Testis (tissue), 3 donors: ENCODE measurements around the gene WNK1. TPM values are rescaled to one million over a fixed set of nuclear protein-coding genes. Genes with fewer than 3 reads are reported as not detected.

Experiments
- DNase-seq: peaks from one replicate; pipeline ENCODE4 v3.0.0-alpha.2; 2019
- H3K27ac ChIP-seq, 2 donors: fragments of 200-600 bp; sonication (generic); one replicate each; pipeline ENCODE4 v1.5.1; 2019
- H3K27me3 ChIP-seq: fragments of 200-600 bp; sonication (generic); one replicate; pipeline ENCODE4 v1.5.1; 2019
- H3K36me3 ChIP-seq: fragments of 200-600 bp; sonication (generic); one replicate; pipeline ENCODE4 v1.5.1; 2017; ENCODE audit warnings: low read depth; ENCODE audit errors: missing control alignments
- H3K4me1 ChIP-seq: fragments of 200-600 bp; sonication (generic); one replicate; pipeline ENCODE4 v1.5.1; 2019
- H3K4me3 ChIP-seq, 2 donors: fragments of 200-600 bp; sonication (generic); one replicate each; pipeline ENCODE4 v1.5.1; 2017 to 2019
- H3K9me3 ChIP-seq: fragments of 200-600 bp; sonication (generic); one replicate; pipeline ENCODE4 v1.5.1; 2017
- POLR2A ChIP-seq: fragments of 450-650 bp; IDR thresholded peaks from one replicate; pipeline ENCODE4 v1.6.1; 2017; ENCODE audit warnings: antibody characterized with exemption, mild to moderate bottlenecking, moderate library complexity
- WGBS, 2 donors: methylation state at CpG; one replicate each; pipeline ENCODE4 v1.1.5; 2018; 5-methylcytosine and 5-hydroxymethylcytosine counted together
- intact Hi-C: fragments of 100-400 bp; cut with DNase I; formaldehyde crosslinking; loops from one replicate; pipeline ENCODE4 v1.15.1; 2023; ENCODE audit warnings: low total_unique reads
- polyA plus RNA-seq: library from polyadenylated mRNA; stranded (reverse); fragments of 350-450 nt; fragmentation: Illumina TruSeq; extraction: RNeasy Lipid Tissue Mini Kit (QIAGEN cat#74804); gene quantifications from one replicate; pipeline ENCODE4 v1.2.3, GENCODE V29; 2014; ENCODE audit warnings: low read depth, low replicate concordance; ENCODE audit not compliant: insufficient read depth
- total RNA-seq, 2 donors: library from RNA; depleted of rRNA; stranded (reverse); fragments of >200 nt; gene quantifications; one replicate each; pipeline ENCODE4 v1.2.3, GENCODE V29; 2016
- TF ChIP-seq, protein P1 (sequence below), 3 experiments: fragments of 450-650 bp in 2 of 3; fragments of 200-600 bp in 1 of 3; sonication (generic) in 1 of 3; IDR thresholded peaks; one replicate each; pipeline ENCODE4 v1.5.1; 2016 to 2019; ENCODE audit warnings: antibody characterized with exemption in 3 of 3, mild to moderate bottlenecking in 2 of 3, moderate library complexity in 1 of 3

The WNK1 gene
- total and polyA plus RNA-seq, 3 donors from 2014 or later, result 152 to 276 (median 259) TPM

DNA sequence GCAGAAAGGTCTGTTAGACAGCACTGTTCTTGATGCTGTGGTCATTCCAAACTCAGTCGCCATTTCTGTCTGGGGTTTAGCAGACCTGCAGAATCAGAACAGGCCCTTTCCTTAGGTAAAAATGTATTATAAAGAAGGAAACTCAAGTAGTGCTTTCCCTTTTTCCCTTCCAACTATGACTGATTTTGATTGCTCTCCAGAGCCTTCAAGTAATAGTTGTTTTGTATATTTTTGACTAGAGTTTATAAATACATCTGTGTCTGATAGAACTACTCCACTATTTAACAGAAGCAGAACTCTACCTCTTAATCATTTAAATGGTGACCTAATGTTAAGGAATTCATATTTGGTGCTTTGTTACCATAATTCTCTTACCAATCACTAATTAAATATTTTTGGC lies 74.0 kb downstream of the WNK1 start:
- intact Hi-C loops, result no loop called here
- H3K4me1 ChIP-seq, result no peaks in the 10 kb centered on the region
- TF ChIP-seq, protein P1, sequence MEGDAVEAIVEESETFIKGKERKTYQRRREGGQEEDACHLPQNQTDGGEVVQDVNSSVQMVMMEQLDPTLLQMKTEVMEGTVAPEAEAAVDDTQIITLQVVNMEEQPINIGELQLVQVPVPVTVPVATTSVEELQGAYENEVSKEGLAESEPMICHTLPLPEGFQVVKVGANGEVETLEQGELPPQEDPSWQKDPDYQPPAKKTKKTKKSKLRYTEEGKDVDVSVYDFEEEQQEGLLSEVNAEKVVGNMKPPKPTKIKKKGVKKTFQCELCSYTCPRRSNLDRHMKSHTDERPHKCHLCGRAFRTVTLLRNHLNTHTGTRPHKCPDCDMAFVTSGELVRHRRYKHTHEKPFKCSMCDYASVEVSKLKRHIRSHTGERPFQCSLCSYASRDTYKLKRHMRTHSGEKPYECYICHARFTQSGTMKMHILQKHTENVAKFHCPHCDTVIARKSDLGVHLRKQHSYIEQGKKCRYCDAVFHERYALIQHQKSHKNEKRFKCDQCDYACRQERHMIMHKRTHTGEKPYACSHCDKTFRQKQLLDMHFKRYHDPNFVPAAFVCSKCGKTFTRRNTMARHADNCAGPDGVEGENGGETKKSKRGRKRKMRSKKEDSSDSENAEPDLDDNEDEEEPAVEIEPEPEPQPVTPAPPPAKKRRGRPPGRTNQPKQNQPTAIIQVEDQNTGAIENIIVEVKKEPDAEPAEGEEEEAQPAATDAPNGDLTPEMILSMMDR (IDR thresholded peaks at IDR 0.05), result no peak
- no peak for TF ChIP-seq POLR2A
- no peak overlapping the region for H3K4me3 ChIP-seq
- H3K27me3 ChIP-seq, result no peaks in the 10 kb centered on the region
- WGBS, 2 donors, result 93 to 100% methylated on average over 1 of the region's 1 CpG
- H3K36me3 ChIP-seq, result no peaks in the 10 kb centered on the region
- H3K27ac ChIP-seq, result no peak overlapping the region
- no peaks in the 10 kb centered on the region for H3K9me3 ChIP-seq
- no peak for DNase-seq

DNA sequence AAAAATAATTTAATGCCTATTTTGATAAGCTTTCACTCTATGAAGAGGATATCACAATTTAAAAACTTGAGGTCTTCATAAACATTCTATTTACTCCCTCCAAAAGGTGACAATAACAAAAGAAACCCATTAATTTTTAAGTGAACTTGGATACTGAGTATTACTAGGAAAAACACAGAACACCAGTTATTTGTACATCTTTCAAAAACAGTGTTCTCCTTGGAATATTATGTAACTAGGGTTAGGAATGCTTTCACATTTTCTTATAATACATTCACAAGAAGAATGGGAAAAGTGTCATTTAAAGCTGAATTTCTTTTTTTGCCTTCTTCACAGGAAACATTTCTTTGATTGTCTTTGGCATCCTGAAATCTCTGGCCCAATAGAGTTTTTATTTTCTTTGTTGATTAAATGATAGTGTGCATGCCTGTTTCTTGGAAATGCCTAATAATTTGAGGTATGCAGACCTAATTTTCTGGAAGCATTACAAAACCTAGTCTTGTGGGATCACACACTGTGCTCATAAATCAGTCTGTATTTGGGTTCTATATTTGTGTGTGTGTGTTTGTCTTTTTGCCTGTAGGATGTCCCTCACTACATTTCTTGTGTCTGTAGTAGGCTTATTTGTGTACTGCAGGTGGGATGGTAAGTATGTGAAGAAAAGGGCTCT lies 76.5 kb downstream of the WNK1 start:
- H3K4me1 ChIP-seq, result no peaks in the 10 kb centered on the region
- no peak overlapping the region for H3K27ac ChIP-seq
- no peaks in the 10 kb centered on the region for H3K36me3 ChIP-seq
- DNase-seq, result no peak
- intact Hi-C loops, result no loop called here
- no peaks in the 10 kb centered on the region for H3K9me3 ChIP-seq
- no peak overlapping the region for H3K4me3 ChIP-seq
- TF ChIP-seq POLR2A, result no peak
- TF ChIP-seq, protein P1 (IDR thresholded peaks at IDR 0.05), result no peak
- no peaks in the 10 kb centered on the region for H3K27me3 ChIP-seq

DNA sequence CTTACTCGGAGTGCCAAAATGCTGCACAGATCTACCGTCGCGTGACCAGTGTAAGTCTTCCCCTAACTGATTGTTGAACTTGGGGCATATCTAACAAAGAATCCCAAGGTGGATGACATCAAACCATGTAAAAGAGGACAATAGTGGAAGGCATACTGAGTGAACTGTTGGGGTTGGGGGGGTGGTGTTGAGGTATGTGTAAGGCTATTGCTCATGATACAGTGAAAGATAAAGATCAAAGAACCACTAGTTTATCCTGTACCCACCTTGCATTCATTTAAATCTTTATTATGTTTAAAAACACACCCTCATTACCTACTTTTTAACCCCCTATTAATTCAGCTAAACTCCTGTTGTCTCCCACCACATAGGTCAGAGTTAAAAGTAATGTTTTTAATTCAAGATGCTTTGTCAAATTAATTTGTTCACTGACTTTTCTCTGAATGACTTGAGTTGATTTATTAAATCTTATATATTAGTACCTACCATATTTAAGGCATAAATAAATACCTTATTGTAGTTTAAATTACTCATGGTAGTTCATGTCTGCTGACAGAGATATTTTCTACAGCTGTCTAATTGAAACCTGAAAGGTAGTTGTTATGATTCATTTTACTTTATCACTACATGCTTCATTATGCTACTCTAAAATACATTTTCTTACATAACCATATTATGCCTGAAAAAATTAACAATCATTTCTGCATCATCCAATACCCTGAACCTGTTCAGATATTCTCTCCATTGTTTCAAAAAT lies 77.9 kb downstream of the WNK1 start:
- TF ChIP-seq POLR2A, result no peak
- TF ChIP-seq, protein P1 (IDR thresholded peaks at IDR 0.05), result no peak
- Histone ChIP-seq H3K4me3 (no peak overlapping the region), H3K9me3 (no peaks in the 10 kb centered on the region), H3K36me3 (no peaks in the 10 kb centered on the region), H3K27me3 (no peaks in the 10 kb centered on the region), H3K27ac (no peak overlapping the region), H3K4me1 (no peaks in the 10 kb centered on the region)
- intact Hi-C loops, result no loop called here
- DNase-seq, result no peak
- 95 to 98% methylated on average over 4 of the region's 4 CpGs for WGBS, 2 donors

DNA sequence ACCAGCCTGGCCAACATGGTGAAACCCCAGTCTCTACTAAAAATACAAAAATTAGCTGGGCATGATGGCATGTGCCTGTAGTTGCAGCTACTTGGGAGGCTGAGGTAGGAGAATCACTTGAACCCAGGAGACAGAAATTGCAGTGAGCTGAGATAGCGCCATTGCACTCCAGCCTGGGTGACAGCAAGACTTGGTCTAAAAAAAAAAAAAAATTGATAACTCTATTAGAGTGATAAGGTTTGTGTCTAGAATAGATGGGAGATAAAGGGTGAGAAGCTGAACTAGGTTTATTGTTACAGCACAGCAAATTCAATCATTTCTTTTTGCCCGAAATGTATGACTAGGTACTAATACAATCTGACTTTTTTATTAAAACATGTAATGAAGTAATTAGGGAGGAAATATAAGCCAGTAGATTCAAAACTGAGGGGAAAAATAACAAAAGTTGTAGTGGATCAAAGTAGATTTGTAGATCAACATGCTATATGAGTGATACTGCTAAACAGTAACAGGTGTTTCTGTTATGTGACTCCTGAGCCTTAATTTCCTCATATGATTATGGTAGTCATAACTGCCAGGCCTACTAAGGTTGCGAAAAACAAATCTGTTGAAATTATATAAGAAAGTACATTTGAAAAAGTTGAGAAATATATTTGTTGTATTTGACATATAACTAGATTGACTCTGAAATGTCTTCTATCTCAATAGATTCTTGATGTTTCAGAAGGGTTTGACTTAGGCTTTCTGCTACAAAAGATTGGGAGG lies 83.6 kb downstream of the WNK1 start:
- no peaks in the 10 kb centered on the region for H3K4me1 ChIP-seq
- 94 to 96% methylated on average over 3 of the region's 3 CpGs for WGBS, 2 donors
- no peaks in the 10 kb centered on the region for H3K27me3 ChIP-seq
- no peak for DNase-seq
- no peak overlapping the region for H3K4me3 ChIP-seq
- H3K27ac ChIP-seq, result no peak overlapping the region
- intact Hi-C loops, result no loop called here
- H3K9me3 ChIP-seq, result no peaks in the 10 kb centered on the region
- TF ChIP-seq, protein P1 (IDR thresholded peaks at IDR 0.05), result no peak
- no peaks in the 10 kb centered on the region for H3K36me3 ChIP-seq
